K562 (cell line): Measurements from ENCODE around the gene ENPP7. TPM values are rescaled to one million over a fixed set of nuclear protein-coding genes. Genes with fewer than 3 reads are reported as not detected.
A peak's percentile ranks its signal among the peaks of the same experiment; 100 is the strongest.

Experiments
- CBFA2T3 ChIP-seq: fragments of 450-650 bp; IDR thresholded peaks from 2 replicates; pipeline ENCODE4 v1.6.1; 2017
- CC2D1A ChIP-seq: fragments of 450-650 bp; IDR thresholded peaks from 2 replicates; pipeline ENCODE4 v1.6.1; 2017; ENCODE audit warnings: mild to moderate bottlenecking
- HNRNPUL1 ChIP-seq: fragments of 200-400 bp; formaldehyde crosslinking; IDR thresholded peaks from 2 replicates; pipeline ENCODE4 v1.6.1; 2017; ENCODE audit warnings: low read length
- MAZ ChIP-seq, 2 experiments: fragments of 450-650 bp in 1 of 2; sonication (generic) in 1 of 2; formaldehyde crosslinking; IDR thresholded peaks in 1 of 2; conservative IDR thresholded peaks in 1 of 2; 2 replicates each; pipeline versions ENCODE4 v1.4.0 to v1.5.0; 2020; ENCODE audit warnings: mild to moderate bottlenecking in 1 of 2, missing genetic modification reagents in 1 of 2
- NBN ChIP-seq: fragments of 450-650 bp; IDR thresholded peaks from 2 replicates; pipeline ENCODE4 v1.6.1; 2016; ENCODE audit warnings: low read depth, mild to moderate bottlenecking
- NR4A1 ChIP-seq, 2 experiments: fragments of 250-450 bp in 1 of 2; fragments of 450-650 bp in 1 of 2; sonication (Bioruptor Pico) in 1 of 2; IDR thresholded peaks; 2 replicates each; pipeline versions ENCODE4 v1.4.0 to v1.6.1; 2016 to 2020; ENCODE audit warnings: mild to moderate bottlenecking in 2 of 2, missing compliant biosample characterization in 1 of 2, missing genetic modification characterization in 1 of 2, moderate library complexity in 1 of 2
- NUFIP1 ChIP-seq: fragments of 450-650 bp; IDR thresholded peaks from 2 replicates; pipeline ENCODE4 v1.6.1; 2018; ENCODE audit not compliant: partially characterized antibody
- YY1 ChIP-seq, 3 experiments: IDR thresholded peaks; 2 replicates each; pipeline ENCODE4 v1.6.1; 2011; ENCODE audit warnings: low read length in 2 of 3, mild to moderate bottlenecking in 2 of 3, moderate library complexity in 2 of 3, borderline replicate concordance in 1 of 3, control low read depth in 1 of 3, low read depth in 1 of 3; ENCODE audit not compliant: insufficient read depth in 3 of 3, insufficient replicate concordance in 2 of 3, control insufficient read depth in 1 of 3, insufficient read length in 1 of 3; ENCODE audit errors: extremely low read depth in 1 of 3
- polyA plus RNA-seq, 8 experiments: library from polyadenylated mRNA; depleted of rRNA in 4 of 8; stranded (reverse) in 5 of 8; unstranded in 3 of 8; fragments of >200 nt; fragmentation: Nextera tagmentation in 2 of 8; fragmentation: Illumina TruSeq in 1 of 8; extraction: Ambion mirVana in 2 of 8; extraction: Trizol in 1 of 8; gene quantifications; 2 replicates each; pipeline versions ENCODE4 v1.2.1 to v1.2.3, GENCODE V29; 2011 to 2014; ENCODE audit warnings: inconsistent platforms in 1 of 8, missing spikeins in 1 of 8
- total RNA-seq, 7 experiments: library from RNA; depleted of rRNA in 6 of 7; stranded (reverse); fragments of >200 nt in 6 of 7; fragmentation: Illumina TruSeq in 2 of 7; extraction: Trizol in 2 of 7; gene quantifications; 2 replicates each; pipeline versions ENCODE4 v1.2.1 to v1.2.3, GENCODE V29; 2011 to 2021; ENCODE audit warnings: low replicate concordance in 1 of 7
- TF ChIP-seq, protein P1 (sequence below): fragments of 200-400 bp; formaldehyde crosslinking; IDR thresholded peaks from 2 replicates; pipeline ENCODE4 v1.6.1; 2017; ENCODE audit warnings: mild to moderate bottlenecking, low read depth, low read length, moderate library complexity
- TF ChIP-seq, protein P2 (sequence below): IDR thresholded peaks from 2 replicates; pipeline ENCODE4 v1.6.1; 2011; ENCODE audit warnings: borderline replicate concordance, low read depth, mild to moderate bottlenecking, moderate library complexity, low read length; ENCODE audit not compliant: insufficient read depth, poor library complexity, severe bottlenecking
- TF ChIP-seq, protein P3 (sequence below), 2 experiments: fragments of 450-650 bp; conservative IDR thresholded peaks; 2 replicates each; pipeline ENCODE4 v1.6.1; 2017; ENCODE audit warnings: mild to moderate bottlenecking in 2 of 2, moderate library complexity in 2 of 2
- TF ChIP-seq, protein P4 (sequence below): fragments of 450-650 bp; formaldehyde crosslinking; IDR thresholded peaks from 2 replicates; pipeline ENCODE4 v1.4.0; 2020; ENCODE audit warnings: mild to moderate bottlenecking, moderate library complexity
- TF ChIP-seq, protein P5 (sequence below): sonication (generic); formaldehyde crosslinking; IDR thresholded peaks from 2 replicates; pipeline ENCODE4 v1.8.0; 2022; ENCODE audit warnings: missing genetic modification reagents, mild to moderate bottlenecking, borderline replicate concordance

The ENPP7 gene
- total and polyA plus RNA-seq, 9 of the 15 experiments (the other 6 are each of a cell fraction or from before 2014, with no cell fraction given) = not detected

DNA sequence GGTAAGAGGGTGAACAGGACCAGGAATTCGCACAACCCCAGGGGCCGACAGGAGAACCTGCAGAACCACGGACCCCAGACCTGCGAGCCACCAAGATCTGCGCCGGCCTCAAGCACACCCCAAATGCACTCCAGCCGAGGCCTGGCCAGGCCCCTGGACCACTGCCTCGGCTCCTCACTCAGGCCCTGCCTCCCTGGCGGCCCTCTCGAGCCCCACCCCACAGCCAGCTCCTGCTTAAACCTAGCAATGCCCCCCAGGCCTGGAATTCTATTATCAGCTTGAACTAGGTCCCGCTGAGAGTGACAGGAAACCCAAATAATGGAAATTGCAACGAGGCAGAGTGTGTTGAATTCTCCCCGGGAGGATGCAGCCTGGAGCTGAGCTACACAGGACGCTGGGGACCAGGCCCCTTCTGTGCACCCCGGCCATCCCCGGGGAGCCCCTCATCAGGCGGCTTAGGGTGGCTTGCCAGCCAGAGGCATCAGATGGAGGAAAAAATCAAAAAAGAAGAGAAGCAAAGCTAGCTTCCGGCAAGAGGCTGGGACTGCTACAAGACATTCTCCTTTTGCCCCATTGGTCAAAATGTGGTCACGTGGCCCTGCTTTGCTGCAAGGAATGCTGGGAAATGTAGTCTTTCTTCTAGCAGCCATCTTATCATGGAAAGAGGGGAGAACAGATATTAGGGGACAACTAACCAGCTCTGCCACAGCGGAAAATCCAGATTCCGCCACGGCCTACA is 2.4 kb upstream of the ENPP7 start (continued):
- TF ChIP-seq, protein P1, sequence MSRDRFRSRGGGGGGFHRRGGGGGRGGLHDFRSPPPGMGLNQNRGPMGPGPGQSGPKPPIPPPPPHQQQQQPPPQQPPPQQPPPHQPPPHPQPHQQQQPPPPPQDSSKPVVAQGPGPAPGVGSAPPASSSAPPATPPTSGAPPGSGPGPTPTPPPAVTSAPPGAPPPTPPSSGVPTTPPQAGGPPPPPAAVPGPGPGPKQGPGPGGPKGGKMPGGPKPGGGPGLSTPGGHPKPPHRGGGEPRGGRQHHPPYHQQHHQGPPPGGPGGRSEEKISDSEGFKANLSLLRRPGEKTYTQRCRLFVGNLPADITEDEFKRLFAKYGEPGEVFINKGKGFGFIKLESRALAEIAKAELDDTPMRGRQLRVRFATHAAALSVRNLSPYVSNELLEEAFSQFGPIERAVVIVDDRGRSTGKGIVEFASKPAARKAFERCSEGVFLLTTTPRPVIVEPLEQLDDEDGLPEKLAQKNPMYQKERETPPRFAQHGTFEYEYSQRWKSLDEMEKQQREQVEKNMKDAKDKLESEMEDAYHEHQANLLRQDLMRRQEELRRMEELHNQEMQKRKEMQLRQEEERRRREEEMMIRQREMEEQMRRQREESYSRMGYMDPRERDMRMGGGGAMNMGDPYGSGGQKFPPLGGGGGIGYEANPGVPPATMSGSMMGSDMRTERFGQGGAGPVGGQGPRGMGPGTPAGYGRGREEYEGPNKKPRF = no peak
- TF ChIP-seq NUFIP1 (no peak), NBN (no peak), NR4A1 (CRISPR knock-in tag; IDR thresholded peaks at IDR 0.05) (no peak), NR4A1 (tag; IDR thresholded peaks at IDR 0.05) (no peak), MAZ (CRISPR knock-in tag; conservative IDR thresholded peaks at IDR 0.05 in 1 of 2, IDR thresholded peaks at IDR 0.05 in 1 of 2) (no peak), HNRNPUL1 (no peak), CC2D1A (no peak), YY1 (IDR thresholded peaks at IDR 0.05; ENCODE audit: borderline replicate concordance in 1 of 3, control insufficient read depth in 1 of 3, extremely low read depth in 1 of 3, insufficient read depth in 3 of 3, insufficient read length in 1 of 3, insufficient replicate concordance in 2 of 3, low read depth in 1 of 3, low read length in 2 of 3) (peak; percentile 73 to 97 (median 89)), CBFA2T3 (no peak)
- TF ChIP-seq, protein P2, sequence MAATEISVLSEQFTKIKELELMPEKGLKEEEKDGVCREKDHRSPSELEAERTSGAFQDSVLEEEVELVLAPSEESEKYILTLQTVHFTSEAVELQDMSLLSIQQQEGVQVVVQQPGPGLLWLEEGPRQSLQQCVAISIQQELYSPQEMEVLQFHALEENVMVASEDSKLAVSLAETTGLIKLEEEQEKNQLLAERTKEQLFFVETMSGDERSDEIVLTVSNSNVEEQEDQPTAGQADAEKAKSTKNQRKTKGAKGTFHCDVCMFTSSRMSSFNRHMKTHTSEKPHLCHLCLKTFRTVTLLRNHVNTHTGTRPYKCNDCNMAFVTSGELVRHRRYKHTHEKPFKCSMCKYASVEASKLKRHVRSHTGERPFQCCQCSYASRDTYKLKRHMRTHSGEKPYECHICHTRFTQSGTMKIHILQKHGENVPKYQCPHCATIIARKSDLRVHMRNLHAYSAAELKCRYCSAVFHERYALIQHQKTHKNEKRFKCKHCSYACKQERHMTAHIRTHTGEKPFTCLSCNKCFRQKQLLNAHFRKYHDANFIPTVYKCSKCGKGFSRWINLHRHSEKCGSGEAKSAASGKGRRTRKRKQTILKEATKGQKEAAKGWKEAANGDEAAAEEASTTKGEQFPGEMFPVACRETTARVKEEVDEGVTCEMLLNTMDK = no peak
- TF ChIP-seq, protein P3, sequence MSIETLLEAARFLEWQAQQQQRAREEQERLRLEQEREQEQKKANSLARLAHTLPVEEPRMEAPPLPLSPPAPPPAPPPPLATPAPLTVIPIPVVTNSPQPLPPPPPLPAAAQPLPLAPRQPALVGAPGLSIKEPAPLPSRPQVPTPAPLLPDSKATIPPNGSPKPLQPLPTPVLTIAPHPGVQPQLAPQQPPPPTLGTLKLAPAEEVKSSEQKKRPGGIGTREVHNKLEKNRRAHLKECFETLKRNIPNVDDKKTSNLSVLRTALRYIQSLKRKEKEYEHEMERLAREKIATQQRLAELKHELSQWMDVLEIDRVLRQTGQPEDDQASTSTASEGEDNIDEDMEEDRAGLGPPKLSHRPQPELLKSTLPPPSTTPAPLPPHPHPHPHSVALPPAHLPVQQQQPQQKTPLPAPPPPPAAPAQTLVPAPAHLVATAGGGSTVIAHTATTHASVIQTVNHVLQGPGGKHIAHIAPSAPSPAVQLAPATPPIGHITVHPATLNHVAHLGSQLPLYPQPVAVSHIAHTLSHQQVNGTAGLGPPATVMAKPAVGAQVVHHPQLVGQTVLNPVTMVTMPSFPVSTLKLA (conservative IDR thresholded peaks at IDR 0.05) = no peak
- TF ChIP-seq, protein P4, sequence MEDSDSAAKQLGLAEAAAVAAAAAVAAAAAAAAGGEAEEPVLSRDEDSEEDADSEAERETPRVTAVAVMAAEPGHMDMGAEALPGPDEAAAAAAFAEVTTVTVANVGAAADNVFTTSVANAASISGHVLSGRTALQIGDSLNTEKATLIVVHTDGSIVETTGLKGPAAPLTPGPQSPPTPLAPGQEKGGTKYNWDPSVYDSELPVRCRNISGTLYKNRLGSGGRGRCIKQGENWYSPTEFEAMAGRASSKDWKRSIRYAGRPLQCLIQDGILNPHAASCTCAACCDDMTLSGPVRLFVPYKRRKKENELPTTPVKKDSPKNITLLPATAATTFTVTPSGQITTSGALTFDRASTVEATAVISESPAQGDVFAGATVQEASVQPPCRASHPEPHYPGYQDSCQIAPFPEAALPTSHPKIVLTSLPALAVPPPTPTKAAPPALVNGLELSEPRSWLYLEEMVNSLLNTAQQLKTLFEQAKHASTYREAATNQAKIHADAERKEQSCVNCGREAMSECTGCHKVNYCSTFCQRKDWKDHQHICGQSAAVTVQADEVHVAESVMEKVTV (CRISPR knock-in tag) = no peak
- TF ChIP-seq, protein P5, sequence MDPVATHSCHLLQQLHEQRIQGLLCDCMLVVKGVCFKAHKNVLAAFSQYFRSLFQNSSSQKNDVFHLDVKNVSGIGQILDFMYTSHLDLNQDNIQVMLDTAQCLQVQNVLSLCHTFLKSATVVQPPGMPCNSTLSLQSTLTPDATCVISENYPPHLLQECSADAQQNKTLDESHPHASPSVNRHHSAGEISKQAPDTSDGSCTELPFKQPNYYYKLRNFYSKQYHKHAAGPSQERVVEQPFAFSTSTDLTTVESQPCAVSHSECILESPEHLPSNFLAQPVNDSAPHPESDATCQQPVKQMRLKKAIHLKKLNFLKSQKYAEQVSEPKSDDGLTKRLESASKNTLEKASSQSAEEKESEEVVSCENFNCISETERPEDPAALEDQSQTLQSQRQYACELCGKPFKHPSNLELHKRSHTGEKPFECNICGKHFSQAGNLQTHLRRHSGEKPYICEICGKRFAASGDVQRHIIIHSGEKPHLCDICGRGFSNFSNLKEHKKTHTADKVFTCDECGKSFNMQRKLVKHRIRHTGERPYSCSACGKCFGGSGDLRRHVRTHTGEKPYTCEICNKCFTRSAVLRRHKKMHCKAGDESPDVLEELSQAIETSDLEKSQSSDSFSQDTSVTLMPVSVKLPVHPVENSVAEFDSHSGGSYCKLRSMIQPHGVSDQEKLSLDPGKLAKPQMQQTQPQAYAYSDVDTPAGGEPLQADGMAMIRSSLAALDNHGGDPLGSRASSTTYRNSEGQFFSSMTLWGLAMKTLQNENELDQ (CRISPR knock-in tag) = no peak
